CD4-positive, CD25-positive, alpha-beta regulatory T cell (primary cell): Measurements from ENCODE around the gene APOM. TPM values are rescaled to one million over a fixed set of nuclear protein-coding genes. Genes with fewer than 3 reads are reported as not detected.

Experiments used
- ATAC-seq, 2 donors: fragments of 150-1000 bp; cut with Tn5 transposase; one replicate each; pipeline ENCODE4 v1.10.0; 2021; ENCODE audit warnings: low read depth in 2 of 2, moderate number of reproducible peaks in 2 of 2, moderate library complexity in 1 of 2
- DNase-seq, 3 donors: peaks; one replicate each; pipeline versions ENCODE4 v3.0.0 to v3.0.0-alpha.2; 2012 to 2022; ENCODE audit warnings: mixed read lengths in 1 of 3
- H3K27ac ChIP-seq: one replicate; pipeline ENCODE4 v1.7.0; 2013; ENCODE audit warnings: mild to moderate bottlenecking, low read length; ENCODE audit not compliant: insufficient read depth, poor library complexity, severe bottlenecking
- H3K27me3 ChIP-seq: one replicate; pipeline ENCODE4 v1.7.0; 2013; ENCODE audit warnings: low read length; ENCODE audit not compliant: control insufficient read depth, insufficient read depth
- H3K36me3 ChIP-seq: one replicate; pipeline ENCODE4 v1.7.0; 2013; ENCODE audit warnings: mild to moderate bottlenecking, low read length, moderate library complexity; ENCODE audit not compliant: control insufficient read depth, insufficient read depth
- H3K4me1 ChIP-seq: 2 replicates; pipeline ENCODE4 v1.7.0; 2013; ENCODE audit warnings: mild to moderate bottlenecking, low read length; ENCODE audit not compliant: insufficient read depth, control insufficient read depth, poor library complexity, severe bottlenecking
- H3K4me3 ChIP-seq: one replicate; pipeline ENCODE4 v1.7.0; 2013; ENCODE audit warnings: low read depth, mild to moderate bottlenecking, low read length, moderate library complexity
- H3K9me3 ChIP-seq, 2 experiments: 1 replicate in 1 of 2; 2 replicates in 1 of 2; pipeline ENCODE4 v1.7.0; 2013; ENCODE audit warnings: low read length in 2 of 2, mild to moderate bottlenecking in 1 of 2, moderate library complexity in 1 of 2; ENCODE audit not compliant: control insufficient read depth in 2 of 2
- H3K27ac Mint-ChIP-seq, 3 donors: one replicate each; pipeline ENCODE4 v1.8.0; 2020 to 2022; ENCODE audit warnings: mild to moderate bottlenecking in 3 of 3, mixed read lengths in 3 of 3, moderate library complexity in 2 of 3
- H3K27me3 Mint-ChIP-seq: one replicate; pipeline ENCODE4 v1.8.0; 2022; ENCODE audit warnings: mild to moderate bottlenecking, mixed read lengths
- H3K36me3 Mint-ChIP-seq: one replicate; pipeline ENCODE4 v1.8.0; 2020; ENCODE audit warnings: mixed read lengths
- H3K4me1 Mint-ChIP-seq, 4 donors: one replicate each; pipeline ENCODE4 v1.8.0; 2020 to 2022; ENCODE audit warnings: mixed read lengths in 4 of 4, mild to moderate bottlenecking in 1 of 4
- H3K4me3 Mint-ChIP-seq, 4 donors: one replicate each; pipeline ENCODE4 v1.8.0; 2020 to 2022; ENCODE audit warnings: mild to moderate bottlenecking in 4 of 4, mixed read lengths in 4 of 4, moderate library complexity in 3 of 4
- H3K9me3 Mint-ChIP-seq, 7 donors: one replicate each; pipeline ENCODE4 v1.8.0; 2020 to 2022; ENCODE audit warnings: mixed read lengths in 7 of 7, mild to moderate bottlenecking in 3 of 7, moderate library complexity in 2 of 7
- polyA plus RNA-seq, 4 donors: library from polyadenylated mRNA; unstranded; fragments of 300-500 nt; fragmentation: Illumina TruSeq; gene quantifications; one replicate each; pipeline ENCODE4 v1.2.3, GENCODE V29; 2021
- total RNA-seq: library from RNA; stranded (reverse); gene quantifications from one replicate; pipeline ENCODE4 v1.2.3, GENCODE V29; 2022

APOM gene
- total and polyA plus RNA-seq, 5 donors from 2014 or later = 1.7 to 4.1 (median 2.6) TPM

GRCh38 chr6:31624070-31624469 lies 31.6 kb upstream of the APOM start:
- H3K27ac ChIP-seq = no peak overlapping the region
- peaks cover 36% of the 10 kb centered on the region for H3K36me3 Mint-ChIP-seq
- H3K27me3 ChIP-seq = no peaks in the 10 kb centered on the region
- H3K4me3 Mint-ChIP-seq = peak overlapping the region in 2 of 4 donors; percentile 2 to 8
- DNase-seq (no peak), ATAC-seq (no peak)
- H3K27ac Mint-ChIP-seq = peak overlapping the region in 2 of 3 donors; percentile 28 to 42
- H3K9me3 Mint-ChIP-seq = peaks cover 0 to 1% (median 0%) of the 10 kb centered on the region in 7 donors
- H3K4me1 ChIP-seq = peaks cover 18% of the 10 kb centered on the region
- H3K9me3 ChIP-seq = no peaks in the 10 kb centered on the region
- H3K36me3 ChIP-seq = peaks cover 62% of the 10 kb centered on the region
- no peaks in the 10 kb centered on the region for H3K27me3 Mint-ChIP-seq
- H3K4me3 ChIP-seq = no peak overlapping the region
- peaks cover 11 to 38% (median 29%) of the 10 kb centered on the region in 4 donors for H3K4me1 Mint-ChIP-seq

DNA sequence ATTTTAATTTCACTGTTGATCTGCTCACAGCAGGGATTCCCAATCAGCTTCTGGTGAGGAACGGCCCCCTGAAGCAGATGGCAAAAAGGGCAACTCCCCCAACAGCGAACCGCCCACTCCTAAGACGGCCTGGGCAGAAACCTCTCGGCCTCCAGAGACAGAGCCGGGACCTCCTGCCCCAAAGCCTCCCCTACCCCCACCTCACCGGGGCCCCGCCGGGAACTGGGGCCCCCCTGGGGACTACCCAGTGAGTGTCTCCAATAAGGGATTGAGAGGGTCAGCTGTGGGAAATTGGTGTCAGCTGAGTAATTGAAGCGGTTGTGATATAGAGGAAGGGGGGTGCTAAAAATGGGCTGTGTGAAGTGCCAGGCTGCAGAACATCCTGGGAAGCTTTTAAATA lies 28.7 kb upstream of the APOM start:
- ATAC-seq (no peak), DNase-seq (no peak)
- no peak overlapping the region for H3K27ac Mint-ChIP-seq
- peaks cover 6 to 21% (median 18%) of the 10 kb centered on the region in 4 donors for H3K4me1 Mint-ChIP-seq
- no peaks in the 10 kb centered on the region for H3K27me3 Mint-ChIP-seq
- peaks cover 55% of the 10 kb centered on the region for H3K36me3 Mint-ChIP-seq
- peaks cover 0 to 1% (median 0%) of the 10 kb centered on the region in 7 donors for H3K9me3 Mint-ChIP-seq
- Histone ChIP-seq H3K27me3 (no peaks in the 10 kb centered on the region), H3K27ac (no peak overlapping the region), H3K36me3 (peaks cover 83% of the 10 kb centered on the region), H3K4me3 (no peak overlapping the region), H3K9me3 (no peaks in the 10 kb centered on the region), H3K4me1 (peaks cover 7% of the 10 kb centered on the region)
- no peak overlapping the region for H3K4me3 Mint-ChIP-seq

- no peak for ATAC-seq
- Mint-ChIP-seq H3K4me1 (peaks cover 0 to 13% (median 10%) of the 10 kb centered on the region in 4 donors), H3K36me3 (peaks cover 50% of the 10 kb centered on the region), H3K27me3 (no peaks in the 10 kb centered on the region), H3K4me3 (no peak overlapping the region), H3K9me3 (peaks cover 0 to 1% (median 0%) of the 10 kb centered on the region in 7 donors), H3K27ac (peak overlapping the region in 1 of 3 donors; percentile 74)
- Histone ChIP-seq H3K36me3 (peaks cover 85% of the 10 kb centered on the region), H3K27me3 (no peaks in the 10 kb centered on the region), H3K9me3 (no peaks in the 10 kb centered on the region), H3K4me1 (no peaks in the 10 kb centered on the region), H3K4me3 (no peak overlapping the region), H3K27ac (no peak overlapping the region)
- no peak for DNase-seq
Measured at GRCh38 chr6:31627690-31628287, 27.9 kb upstream of the APOM start.

DNA sequence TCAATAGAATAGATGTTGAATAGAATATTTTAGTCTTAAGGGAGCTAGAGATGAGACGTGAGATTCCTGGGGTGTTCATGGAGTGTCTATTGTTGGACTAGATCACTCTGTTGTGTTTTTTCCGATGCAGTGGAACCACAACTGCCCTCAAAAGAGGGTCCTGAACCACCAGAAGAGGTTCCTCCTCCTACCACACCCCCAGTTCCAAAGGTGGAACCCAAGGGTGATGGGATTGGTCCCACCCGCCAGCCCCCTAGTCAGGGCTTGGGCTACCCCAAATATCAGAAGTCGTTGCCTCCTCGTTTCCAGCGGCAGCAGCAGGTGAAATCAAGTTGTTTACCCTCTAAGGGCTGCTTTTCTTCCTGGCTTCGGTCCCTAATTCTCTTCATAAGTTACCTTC lies 26.7 kb upstream of the APOM start:
- DNase-seq (no peak), ATAC-seq (no peak)
- Mint-ChIP-seq H3K4me3 (no peak overlapping the region), H3K9me3 (peaks cover 0 to 1% (median 0%) of the 10 kb centered on the region in 7 donors), H3K36me3 (peaks cover 51% of the 10 kb centered on the region), H3K27me3 (no peaks in the 10 kb centered on the region), H3K27ac (no peak overlapping the region), H3K4me1 (peaks cover 0 to 9% (median 7%) of the 10 kb centered on the region in 4 donors)
- Histone ChIP-seq H3K36me3 (peaks cover 86% of the 10 kb centered on the region), H3K27ac (no peak overlapping the region), H3K9me3 (no peaks in the 10 kb centered on the region), H3K4me3 (no peak overlapping the region), H3K27me3 (no peaks in the 10 kb centered on the region), H3K4me1 (no peaks in the 10 kb centered on the region)

DNA sequence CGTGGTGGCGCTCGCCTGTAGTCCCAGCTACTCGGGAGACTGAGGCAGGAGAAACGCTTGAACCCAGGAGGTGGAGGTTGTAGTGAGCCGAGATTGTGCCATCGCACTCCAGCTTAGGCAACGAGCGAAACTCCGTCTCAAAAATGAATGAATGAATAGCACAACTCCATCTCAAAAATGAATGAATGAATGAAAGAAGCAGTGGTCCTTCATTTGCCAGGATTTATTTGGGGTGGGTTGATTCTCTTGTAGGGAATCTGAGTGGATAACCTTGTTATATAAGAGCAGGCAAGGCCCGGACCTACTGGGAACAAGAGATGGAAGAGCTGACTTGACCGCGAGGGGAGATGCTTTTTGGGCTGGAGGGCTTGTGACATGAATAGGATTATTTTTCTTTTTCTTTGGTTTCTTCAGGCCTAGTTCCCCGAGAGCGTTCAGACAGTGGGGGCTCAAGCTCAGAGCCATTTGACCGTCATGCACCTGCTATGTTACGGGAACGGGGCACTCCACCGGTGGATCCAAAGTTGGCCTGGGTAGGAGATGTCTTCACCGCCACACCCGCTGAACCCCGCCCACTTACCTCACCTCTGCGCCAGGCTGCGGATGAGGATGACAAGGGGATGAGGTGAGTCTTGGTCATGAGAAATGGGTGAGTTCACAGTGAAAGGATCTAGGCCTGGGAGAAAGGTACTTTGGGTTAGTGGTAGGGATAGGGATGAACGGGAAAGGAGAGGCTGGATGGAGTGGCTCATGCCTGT lies 25.3 kb upstream of the APOM start:
- Histone ChIP-seq H3K27me3 (no peaks in the 10 kb centered on the region), H3K4me3 (no peak overlapping the region), H3K27ac (no peak overlapping the region), H3K4me1 (no peaks in the 10 kb centered on the region), H3K36me3 (peaks cover 86% of the 10 kb centered on the region), H3K9me3 (no peaks in the 10 kb centered on the region)
- no peaks in the 10 kb centered on the region for H3K27me3 Mint-ChIP-seq
- H3K27ac Mint-ChIP-seq = no peak overlapping the region
- no peak for DNase-seq
- H3K9me3 Mint-ChIP-seq = peaks cover 0 to 1% (median 0%) of the 10 kb centered on the region in 7 donors
- peaks cover 53% of the 10 kb centered on the region for H3K36me3 Mint-ChIP-seq
- no peak for ATAC-seq
- peaks cover 0 to 9% (median 7%) of the 10 kb centered on the region in 4 donors for H3K4me1 Mint-ChIP-seq
- no peak overlapping the region for H3K4me3 Mint-ChIP-seq

- H3K4me3 Mint-ChIP-seq = no peak overlapping the region
- H3K27ac Mint-ChIP-seq = peak overlapping the region in 1 of 3 donors; percentile 28
- peaks cover 0 to 12% (median 4%) of the 10 kb centered on the region in 4 donors for H3K4me1 Mint-ChIP-seq
- Histone ChIP-seq H3K9me3 (no peaks in the 10 kb centered on the region), H3K27ac (no peak overlapping the region), H3K27me3 (no peaks in the 10 kb centered on the region), H3K4me1 (no peaks in the 10 kb centered on the region), H3K36me3 (peaks cover 86% of the 10 kb centered on the region), H3K4me3 (no peak overlapping the region)
- no peak for ATAC-seq
- peaks cover 52% of the 10 kb centered on the region for H3K36me3 Mint-ChIP-seq
- no peak for DNase-seq
- H3K27me3 Mint-ChIP-seq = no peaks in the 10 kb centered on the region
- peaks cover 0 to 1% (median 0%) of the 10 kb centered on the region in 7 donors for H3K9me3 Mint-ChIP-seq
Measured at GRCh38 chr6:31631209-31631608, 24.5 kb upstream of the APOM start.

- no peaks in the 10 kb centered on the region for H3K27me3 Mint-ChIP-seq
Measured at GRCh38 chr6:31631681-31632278, 23.9 kb upstream of the APOM start.

More at GRCh38 chr6:31631681-31632278, 23.9 kb upstream of the APOM start:
- peaks cover 86% of the 10 kb centered on the region for H3K36me3 ChIP-seq
- peak overlapping the region in 1 of 3 donors; percentile 52 for H3K27ac Mint-ChIP-seq
- no peak overlapping the region for H3K27ac ChIP-seq
- H3K4me1 ChIP-seq = no peaks in the 10 kb centered on the region
- H3K9me3 ChIP-seq = no peaks in the 10 kb centered on the region
- no peak overlapping the region for H3K4me3 Mint-ChIP-seq
- no peak for ATAC-seq
- H3K4me3 ChIP-seq = no peak overlapping the region
- no peaks in the 10 kb centered on the region for H3K27me3 ChIP-seq
- H3K36me3 Mint-ChIP-seq = peaks cover 52% of the 10 kb centered on the region
- peaks cover 0 to 10% (median 2%) of the 10 kb centered on the region in 4 donors for H3K4me1 Mint-ChIP-seq
- DNase-seq = no peak
- peaks cover 0 to 1% (median 0%) of the 10 kb centered on the region in 7 donors for H3K9me3 Mint-ChIP-seq
